Duodenal mucosa (tissue), 2 donors: ENCODE data around the gene USP14.
A peak's percentile ranks its signal among the peaks of the same experiment; 100 is the strongest.
"Not testable (repeated sequence)": the region's sequence is repeated elsewhere in the genome, so short reads cannot be mapped to it uniquely, and the experiment has no call there.

Source experiments
- H3K27ac ChIP-seq: one replicate; pipeline ENCODE4 v1.7.0; 2013; ENCODE audit warnings: low read depth, low read length
- H3K27me3 ChIP-seq, 2 donors: one replicate each; pipeline ENCODE4 v1.7.0; 2013; ENCODE audit warnings: low read length in 2 of 2, control low read depth in 1 of 2; ENCODE audit not compliant: insufficient read depth in 2 of 2, control insufficient read depth in 1 of 2
- H3K36me3 ChIP-seq, 2 donors: one replicate each; pipeline ENCODE4 v1.7.0; 2013; ENCODE audit warnings: low read length in 2 of 2, control low read depth in 1 of 2; ENCODE audit not compliant: insufficient read depth in 2 of 2, control insufficient read depth in 1 of 2
- H3K4me1 ChIP-seq, 2 donors: one replicate each; pipeline ENCODE4 v1.7.0; 2013; ENCODE audit warnings: low read length in 2 of 2, control low read depth in 1 of 2; ENCODE audit not compliant: insufficient read depth in 2 of 2, control insufficient read depth in 1 of 2
- H3K4me3 ChIP-seq, 2 donors: one replicate each; pipeline ENCODE4 v1.7.0; 2013; ENCODE audit warnings: low read length in 2 of 2, low read depth in 1 of 2
- H3K9ac ChIP-seq, 2 donors: one replicate each; pipeline ENCODE4 v1.7.0; 2013; ENCODE audit warnings: low read length in 2 of 2, low read depth in 1 of 2
- H3K9me3 ChIP-seq, 2 donors: one replicate each; pipeline ENCODE4 v1.7.0; 2013; ENCODE audit warnings: low read length in 2 of 2, control low read depth in 1 of 2; ENCODE audit not compliant: control insufficient read depth in 1 of 2

The USP14 gene

GRCh38 chr18:136433-136832 lies 21.9 kb upstream of the USP14 start:
- Histone ChIP-seq H3K9me3 (no peaks in the 10 kb centered on the region), H3K4me3 (no peak overlapping the region), H3K27me3 (no peaks in the 10 kb centered on the region), H3K9ac (no peak overlapping the region), H3K4me1 (no peaks in the 10 kb centered on the region), H3K36me3 (no peaks in the 10 kb centered on the region), H3K27ac (no peak overlapping the region)

DNA sequence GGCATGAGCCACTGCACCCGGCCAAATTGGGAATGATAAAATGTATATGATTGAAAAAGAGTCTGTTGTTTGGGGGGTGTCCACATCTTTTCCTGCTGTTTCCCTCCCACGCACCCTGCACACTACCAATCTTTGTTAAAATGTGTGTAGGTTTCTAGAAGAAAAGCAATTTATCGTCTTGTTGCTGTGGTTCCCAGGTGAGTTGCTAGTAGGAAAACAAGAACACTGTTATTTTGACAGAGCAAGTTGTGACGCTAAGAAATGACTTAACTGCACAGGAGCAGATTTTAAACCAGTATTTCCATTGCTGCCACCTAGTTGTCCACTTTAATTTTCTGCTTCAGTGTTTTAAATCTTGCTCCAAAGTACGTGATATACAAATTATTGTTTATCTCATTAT lies 21.0 kb upstream of the USP14 start:
- Histone ChIP-seq H3K9me3 (no peaks in the 10 kb centered on the region), H3K9ac (no peak overlapping the region), H3K4me3 (no peak overlapping the region), H3K27ac (no peak overlapping the region), H3K4me1 (no peaks in the 10 kb centered on the region), H3K27me3 (no peaks in the 10 kb centered on the region), H3K36me3 (no peaks in the 10 kb centered on the region)

DNA sequence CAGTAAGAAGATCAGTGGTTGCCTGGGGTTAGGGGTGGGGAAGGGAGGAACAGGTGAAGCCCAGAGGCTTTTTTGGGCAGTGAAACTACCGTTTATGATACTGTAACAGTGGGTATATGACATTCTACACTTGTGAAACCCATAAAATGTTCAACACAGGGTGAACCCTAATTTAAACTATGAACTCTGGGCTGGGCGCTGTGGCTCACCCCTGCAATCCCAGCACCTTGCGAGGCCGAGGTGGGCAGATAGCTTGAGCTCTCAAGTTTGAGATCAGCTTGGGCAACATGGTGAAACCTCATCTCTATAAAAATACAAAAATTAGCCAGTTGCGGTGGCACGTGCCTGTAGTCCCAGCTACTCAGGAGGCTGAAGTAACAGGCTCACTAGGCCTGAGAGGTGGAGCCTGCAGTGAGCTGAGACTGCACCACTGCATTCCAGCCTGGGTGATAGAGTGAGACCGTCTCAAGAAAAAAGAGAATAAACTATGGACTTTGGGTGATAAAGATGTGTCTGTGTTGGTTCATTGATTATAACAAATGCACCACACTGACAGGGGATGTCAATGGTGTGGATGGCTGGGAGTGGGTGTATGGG lies 17.6 kb upstream of the USP14 start:
- no peaks in the 10 kb centered on the region for H3K4me1 ChIP-seq
- no peak overlapping the region for H3K9ac ChIP-seq

DNA sequence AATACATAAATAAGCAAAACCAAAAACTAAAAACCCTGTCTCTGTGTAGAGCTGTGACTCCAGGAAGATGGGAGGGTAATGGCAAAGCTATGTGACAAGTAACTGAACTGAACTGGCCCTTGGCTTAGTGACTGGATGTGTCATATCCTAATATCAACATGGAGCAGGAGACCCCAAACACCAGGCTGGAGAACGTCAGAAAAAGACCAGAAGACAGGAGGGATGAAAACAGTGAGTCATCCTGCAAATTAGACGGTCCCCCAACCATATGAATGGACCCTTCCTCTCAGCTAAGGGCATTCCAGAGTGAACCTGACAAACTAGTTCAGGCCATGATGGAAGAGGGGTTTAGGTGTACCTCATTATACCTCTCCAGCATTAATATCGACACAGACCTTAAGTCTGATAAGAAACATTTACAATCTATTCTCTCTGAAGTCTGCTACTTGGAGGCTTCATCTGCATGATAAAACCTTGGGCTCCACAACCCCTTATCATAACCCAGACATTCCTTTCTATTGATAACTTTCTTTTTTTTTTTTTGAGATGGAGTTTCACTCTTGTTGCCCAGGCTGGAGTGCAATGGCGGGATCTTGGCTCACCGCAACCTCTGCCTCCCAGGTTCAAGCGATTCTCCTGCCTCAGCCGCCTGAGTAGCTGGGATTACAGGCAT lies 15.6 kb upstream of the USP14 start:
- not testable (repeated sequence) for H3K4me1 ChIP-seq, H3K9me3 ChIP-seq, H3K9ac ChIP-seq, H3K4me3 ChIP-seq, H3K27ac ChIP-seq, H3K27me3 ChIP-seq, H3K36me3 ChIP-seq

More for the DNA sequence above, 17.6 kb upstream of the USP14 start:
- H3K4me3 ChIP-seq = no peak overlapping the region
- no peaks in the 10 kb centered on the region for H3K9me3 ChIP-seq
- no peaks in the 10 kb centered on the region for H3K36me3 ChIP-seq
- no peak overlapping the region for H3K27ac ChIP-seq
- H3K27me3 ChIP-seq = no peaks in the 10 kb centered on the region

GRCh38 chr18:148841-149240 lies 9.5 kb upstream of the USP14 start:
- H3K4me1 ChIP-seq = no peaks in the 10 kb centered on the region
- no peak overlapping the region for H3K4me3 ChIP-seq
- H3K9me3 ChIP-seq = no peaks in the 10 kb centered on the region
- H3K36me3 ChIP-seq = no peaks in the 10 kb centered on the region
- H3K27ac ChIP-seq = no peak overlapping the region
- no peak overlapping the region for H3K9ac ChIP-seq
- no peaks in the 10 kb centered on the region for H3K27me3 ChIP-seq

DNA sequence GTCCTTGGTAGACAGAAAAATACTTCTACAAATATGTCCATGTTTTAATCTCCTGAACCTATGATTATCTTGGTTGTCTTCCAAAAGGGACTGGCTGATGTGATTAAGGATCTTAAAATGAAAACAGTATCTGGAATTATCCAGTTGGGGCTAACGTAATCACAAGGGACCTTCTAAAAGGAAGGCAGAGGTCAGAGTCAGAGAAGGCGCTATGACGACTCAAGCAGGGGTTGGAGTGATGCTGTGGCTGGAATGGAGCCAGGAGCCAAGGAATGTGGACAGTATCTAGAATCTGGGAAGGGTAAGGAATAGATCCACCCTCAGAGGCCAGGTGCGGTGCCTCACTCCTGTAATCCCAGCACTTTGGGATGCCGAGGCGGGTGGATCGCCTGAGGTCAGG lies 4.2 kb upstream of the USP14 start:
- no peak overlapping the region for H3K27ac ChIP-seq
- peaks cover 0 to 1% of the 10 kb centered on the region in 2 donors for H3K4me1 ChIP-seq
- H3K36me3 ChIP-seq = no peaks in the 10 kb centered on the region
- H3K9ac ChIP-seq = no peak overlapping the region
- no peak overlapping the region for H3K4me3 ChIP-seq
- H3K27me3 ChIP-seq = no peaks in the 10 kb centered on the region
- H3K9me3 ChIP-seq = no peaks in the 10 kb centered on the region

- Histone ChIP-seq H3K9me3 (no peaks in the 10 kb centered on the region), H3K9ac (no peak overlapping the region), H3K4me1 (peaks cover 6 to 14% of the 10 kb centered on the region in 2 donors), H3K36me3 (no peaks in the 10 kb centered on the region), H3K27me3 (no peaks in the 10 kb centered on the region), H3K4me3 (no peak overlapping the region), H3K27ac (no peak overlapping the region)
Observed at GRCh38 chr18:155688-156087, 2.7 kb upstream of the USP14 start.

- no peaks in the 10 kb centered on the region for H3K36me3 ChIP-seq
- no peaks in the 10 kb centered on the region for H3K9me3 ChIP-seq
- peaks cover 6 to 14% of the 10 kb centered on the region in 2 donors for H3K4me1 ChIP-seq
- H3K4me3 ChIP-seq = no peak overlapping the region
- H3K27ac ChIP-seq = no peak overlapping the region
- no peak overlapping the region for H3K9ac ChIP-seq
- H3K27me3 ChIP-seq = no peaks in the 10 kb centered on the region
Observed at GRCh38 chr18:156514-157230, 1.7 kb upstream of the USP14 start.

DNA sequence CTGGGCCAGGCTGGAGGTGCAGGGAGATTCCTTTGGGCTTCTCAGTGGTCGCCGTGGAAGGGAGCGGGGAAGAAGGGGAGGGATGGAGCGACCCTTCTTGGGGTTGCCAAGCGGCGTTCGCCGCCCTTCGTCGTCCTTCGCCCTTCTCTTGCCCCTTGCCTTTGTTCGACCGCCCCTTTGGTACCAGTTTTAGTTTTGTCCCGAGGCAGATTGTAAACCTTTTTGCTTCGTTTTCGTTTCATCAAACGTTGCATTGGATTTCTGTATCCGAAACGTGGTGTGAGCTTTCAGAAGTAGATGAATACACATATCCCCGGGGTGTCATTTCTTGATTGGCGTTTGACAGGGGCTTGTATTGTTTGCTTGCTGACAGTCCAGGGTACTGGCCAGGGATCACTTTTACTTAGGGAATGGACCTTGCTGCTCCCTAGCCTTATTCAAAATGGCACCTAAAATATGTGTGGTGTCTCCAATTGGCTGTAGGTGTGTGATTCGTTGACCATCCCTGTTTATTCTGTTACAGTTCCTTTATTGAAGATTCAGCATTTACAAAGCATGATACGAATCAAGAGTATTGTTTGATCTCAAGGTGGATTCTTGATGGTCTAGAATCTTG lies 788 bp downstream of the USP14 start:
- Histone ChIP-seq H3K27ac (peak overlapping the region; percentile 88), H3K9ac (peak overlapping the region; percentile 79 to 97)

GRCh38 chr18:159933-160332 lies 1.6 kb downstream of the USP14 start:
- Histone ChIP-seq H3K36me3 (peaks cover 0 to 6% of the 10 kb centered on the region in 2 donors), H3K27me3 (no peaks in the 10 kb centered on the region), H3K9ac (no peak overlapping the region), H3K4me3 (peak overlapping the region; percentile 76 to 97), H3K9me3 (no peaks in the 10 kb centered on the region), H3K4me1 (peaks cover 6 to 14% of the 10 kb centered on the region in 2 donors), H3K27ac (no peak overlapping the region)

More for the DNA sequence above, 788 bp downstream of the USP14 start:
- Histone ChIP-seq H3K4me3 (peak overlapping the region; percentile 76 to 97), H3K4me1 (peaks cover 6 to 14% of the 10 kb centered on the region in 2 donors), H3K27me3 (no peaks in the 10 kb centered on the region), H3K9me3 (no peaks in the 10 kb centered on the region), H3K36me3 (peaks cover 0 to 2% of the 10 kb centered on the region in 2 donors)
